HG03103 (cell line): ENCODE measurements around the gene BMERB1.
"Not testable (repeated sequence)": the region's sequence is repeated elsewhere in the genome, so short reads cannot be mapped to it uniquely, and the experiment has no call there.

Experiments used
- ATAC-seq: cut with Tn5 transposase; IDR thresholded peaks from one replicate; pipeline ENCODE4 v1.9.1; 2021; ENCODE audit warnings: low read depth; ENCODE audit not compliant: unreplicated experiment

Gene BMERB1

GRCh38 chr16:15519790-15520189 lies 85.4 kb downstream of the BMERB1 start:
- ATAC-seq, result no peak

- ATAC-seq, result no peak
Measured at GRCh38 chr16:15521390-15521757, 87.0 kb downstream of the BMERB1 start.

- no peak for ATAC-seq
Measured at GRCh38 chr16:15521758-15522509, 87.5 kb downstream of the BMERB1 start.

- ATAC-seq, result no peak
Measured at GRCh38 chr16:15523092-15523541, 88.7 kb downstream of the BMERB1 start.

- no peak for ATAC-seq
Measured at GRCh38 chr16:15523939-15524338, 89.6 kb downstream of the BMERB1 start.

GRCh38 chr16:15524966-15525365 lies 90.6 kb downstream of the BMERB1 start:
- no peak for ATAC-seq

GRCh38 chr16:15526097-15526496 lies 91.7 kb downstream of the BMERB1 start:
- no peak for ATAC-seq

- no peak for ATAC-seq
Measured at GRCh38 chr16:15526731-15527130, 92.3 kb downstream of the BMERB1 start.

- no peak for ATAC-seq
Measured at GRCh38 chr16:15529673-15530072, 95.3 kb downstream of the BMERB1 start.

GRCh38 chr16:15530085-15530484 lies 95.7 kb downstream of the BMERB1 start:
- ATAC-seq, result no peak

- no peak for ATAC-seq
Measured at GRCh38 chr16:15532825-15533224, 98.4 kb downstream of the BMERB1 start.

GRCh38 chr16:15533386-15533785 lies 99.0 kb downstream of the BMERB1 start:
- no peak for ATAC-seq

GRCh38 chr16:15535772-15536171 lies 101.4 kb downstream of the BMERB1 start:
- ATAC-seq, result no peak

GRCh38 chr16:15536843-15537242 lies 102.5 kb downstream of the BMERB1 start:
- ATAC-seq, result no peak

GRCh38 chr16:15538507-15538906 lies 104.1 kb downstream of the BMERB1 start:
- no peak for ATAC-seq

GRCh38 chr16:15539197-15539596 lies 104.8 kb downstream of the BMERB1 start:
- no peak for ATAC-seq

GRCh38 chr16:15542261-15542660 lies 107.9 kb downstream of the BMERB1 start:
- no peak for ATAC-seq

- no peak for ATAC-seq
Measured at GRCh38 chr16:15542734-15543347, 108.5 kb downstream of the BMERB1 start.

GRCh38 chr16:15544405-15544804 lies 110.0 kb downstream of the BMERB1 start:
- ATAC-seq, result no peak

GRCh38 chr16:15545544-15545943 lies 111.2 kb downstream of the BMERB1 start:
- ATAC-seq, result no peak

GRCh38 chr16:15547072-15547767 lies 112.8 kb downstream of the BMERB1 start:
- ATAC-seq, result not testable (repeated sequence)

GRCh38 chr16:15547768-15548096 lies 113.3 kb downstream of the BMERB1 start:
- ATAC-seq, result no peak
